GM12801 (cell line): ENCODE results near the gene FKBP2.

ENCODE experiments used
- TF ChIP-seq, protein P1 (sequence below): IDR thresholded peaks from one replicate; pipeline ENCODE4 v1.5.1; 2011; ENCODE audit warnings: control low read depth; ENCODE audit not compliant: insufficient read length; ENCODE audit errors: extremely low read depth

The FKBP2 gene

DNA sequence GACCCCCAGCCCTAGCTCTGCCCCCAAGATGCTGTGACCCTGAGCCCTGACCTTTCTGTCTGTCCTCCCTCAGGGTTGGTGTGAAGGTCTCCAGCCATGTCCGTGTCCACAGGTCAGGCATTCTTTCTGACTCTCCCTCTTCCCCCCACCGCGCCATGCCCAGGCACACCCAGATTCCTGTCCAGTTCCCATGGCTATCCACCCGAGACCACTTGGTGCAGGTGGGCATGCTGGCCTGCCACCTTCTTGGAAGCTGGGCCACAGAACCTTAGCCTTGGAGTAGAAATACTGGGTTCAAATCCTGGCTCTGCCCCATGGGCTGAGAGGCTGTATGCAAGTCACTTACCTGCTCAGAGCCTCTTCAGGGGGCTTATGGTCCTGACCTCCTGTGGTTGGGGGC, 8.1 kb downstream of the FKBP2 start:
- TF ChIP-seq, protein P1, sequence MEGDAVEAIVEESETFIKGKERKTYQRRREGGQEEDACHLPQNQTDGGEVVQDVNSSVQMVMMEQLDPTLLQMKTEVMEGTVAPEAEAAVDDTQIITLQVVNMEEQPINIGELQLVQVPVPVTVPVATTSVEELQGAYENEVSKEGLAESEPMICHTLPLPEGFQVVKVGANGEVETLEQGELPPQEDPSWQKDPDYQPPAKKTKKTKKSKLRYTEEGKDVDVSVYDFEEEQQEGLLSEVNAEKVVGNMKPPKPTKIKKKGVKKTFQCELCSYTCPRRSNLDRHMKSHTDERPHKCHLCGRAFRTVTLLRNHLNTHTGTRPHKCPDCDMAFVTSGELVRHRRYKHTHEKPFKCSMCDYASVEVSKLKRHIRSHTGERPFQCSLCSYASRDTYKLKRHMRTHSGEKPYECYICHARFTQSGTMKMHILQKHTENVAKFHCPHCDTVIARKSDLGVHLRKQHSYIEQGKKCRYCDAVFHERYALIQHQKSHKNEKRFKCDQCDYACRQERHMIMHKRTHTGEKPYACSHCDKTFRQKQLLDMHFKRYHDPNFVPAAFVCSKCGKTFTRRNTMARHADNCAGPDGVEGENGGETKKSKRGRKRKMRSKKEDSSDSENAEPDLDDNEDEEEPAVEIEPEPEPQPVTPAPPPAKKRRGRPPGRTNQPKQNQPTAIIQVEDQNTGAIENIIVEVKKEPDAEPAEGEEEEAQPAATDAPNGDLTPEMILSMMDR = no peak

DNA sequence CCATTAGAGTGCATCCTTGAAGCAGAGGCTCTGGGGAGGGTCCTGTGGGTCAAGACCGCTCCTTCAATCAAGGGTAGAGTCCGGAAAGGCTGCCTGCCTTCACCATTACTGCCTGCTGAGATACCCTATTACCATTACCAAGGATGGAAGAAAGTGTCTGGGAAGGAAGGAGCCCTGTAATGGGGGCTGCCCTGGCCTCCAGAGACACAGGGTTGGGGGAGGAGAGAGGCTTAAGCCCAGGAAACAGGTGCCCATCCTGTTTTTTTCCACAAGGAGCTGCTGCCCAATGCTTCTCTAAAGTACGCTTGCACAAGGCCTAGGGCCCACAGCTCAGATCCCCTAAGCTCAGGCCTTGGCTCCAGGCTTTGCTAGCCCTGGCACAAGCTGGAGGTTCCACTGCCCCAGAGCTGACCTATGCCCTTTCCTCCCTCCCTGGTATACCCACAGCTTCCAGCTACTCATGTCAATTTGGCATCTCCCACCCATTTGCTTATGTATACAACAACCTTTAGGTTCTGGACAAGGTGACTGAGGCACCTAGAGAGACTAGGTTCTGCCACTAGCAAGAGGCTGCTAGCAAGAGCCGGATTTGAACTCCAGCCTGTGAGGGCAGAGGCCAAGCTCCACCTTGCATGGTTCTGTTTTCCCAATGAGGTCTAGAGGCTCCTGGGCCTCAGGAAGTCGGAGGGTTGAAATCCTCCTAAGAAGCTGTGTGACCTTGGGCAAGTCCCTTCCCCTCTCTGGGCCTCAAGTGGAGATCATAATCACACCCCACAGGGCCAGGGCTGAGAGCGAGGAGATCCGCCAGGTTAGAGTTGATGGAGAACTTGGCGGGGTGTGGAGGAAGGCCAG, 8.9 kb downstream of the FKBP2 start:
- TF ChIP-seq, protein P1 = no peak

DNA sequence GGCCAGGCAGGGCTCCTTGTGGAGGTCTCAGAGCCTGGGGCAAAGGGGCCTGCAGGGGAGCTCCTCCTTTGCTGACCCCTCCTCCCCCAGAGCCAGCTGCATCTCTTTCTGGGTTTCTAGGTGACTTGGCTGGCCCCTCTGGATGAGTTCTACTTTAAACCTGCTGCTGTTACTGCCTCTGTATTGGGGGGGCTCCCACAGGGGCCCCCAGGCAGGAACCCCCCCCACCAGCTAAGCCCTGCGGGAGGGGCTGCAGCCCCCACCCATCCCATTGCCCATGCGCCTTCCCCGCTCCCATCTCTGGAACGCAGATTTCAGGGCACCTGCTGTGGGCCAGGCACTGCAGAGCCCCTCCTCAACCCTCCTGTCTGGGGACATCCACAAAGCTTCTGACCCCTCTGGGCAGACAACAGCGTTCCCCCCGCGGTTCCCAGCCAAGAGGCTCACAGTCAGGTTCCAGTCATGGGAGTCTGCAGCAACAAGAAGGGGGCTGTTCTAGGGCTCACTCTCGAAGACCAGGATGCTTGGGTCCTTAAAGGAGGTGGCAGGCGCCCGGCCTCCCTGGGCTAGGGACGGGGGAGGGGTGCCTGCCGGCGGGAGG, 9.6 kb downstream of the FKBP2 start:
- TF ChIP-seq, protein P1 = no peak

DNA sequence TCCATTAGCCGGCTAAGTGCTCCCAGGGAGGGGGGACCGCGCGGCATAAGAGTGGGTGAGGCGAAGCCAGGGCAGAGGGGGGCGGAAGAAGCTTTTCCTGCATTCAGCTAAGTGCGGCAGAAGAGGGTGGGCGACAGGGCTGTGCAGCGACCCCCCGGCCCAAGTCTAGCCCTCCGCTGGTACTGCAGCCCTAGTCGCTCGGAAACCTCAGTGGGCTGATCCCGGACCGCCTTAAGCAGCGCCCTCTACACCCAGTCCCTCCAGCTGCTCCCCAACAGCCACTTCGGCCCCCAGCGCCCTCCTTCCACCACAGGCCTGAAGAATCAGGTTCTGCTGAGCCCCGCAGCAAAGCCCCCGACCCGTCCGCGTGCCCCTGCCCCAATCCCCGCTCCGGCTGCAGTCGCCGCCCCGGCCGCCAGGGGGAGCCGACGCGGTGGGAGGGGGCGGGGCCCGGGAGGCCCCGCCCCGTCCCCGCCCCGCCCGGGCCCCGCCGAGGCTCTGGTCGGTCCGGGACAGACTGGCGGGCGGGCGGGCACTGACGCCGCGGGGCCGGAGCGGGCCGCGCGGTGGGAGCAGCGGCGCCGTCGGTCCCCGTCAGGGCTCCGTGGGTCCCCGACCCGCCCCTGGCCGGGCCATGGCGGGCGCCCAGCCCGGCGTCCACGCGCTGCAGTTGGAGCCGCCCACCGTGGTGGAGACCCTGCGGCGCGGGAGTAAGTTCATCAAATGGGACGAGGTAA, 10.3 kb downstream of the FKBP2 start, which contains the start of gene PLCB3:
Gene PLCB3, plus strand, starts transcription at position 515 of the 737 bp plus-strand sequence. Its CDS starts 120 bp downstream, at position 635.
- TF ChIP-seq, protein P1 = no peak

DNA sequence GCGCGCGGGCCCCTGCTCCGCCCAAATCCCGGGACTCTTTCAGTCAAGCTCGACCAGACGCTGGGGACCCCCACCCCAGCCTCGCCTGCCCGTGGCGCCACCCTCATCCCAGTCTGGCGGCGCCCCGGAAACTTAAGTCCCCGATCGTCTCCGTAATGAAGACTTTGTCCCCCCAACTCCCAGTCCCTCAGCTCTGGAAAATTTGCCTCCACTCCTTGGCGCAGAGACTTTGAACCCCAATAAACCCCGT, 10.8 kb downstream of the FKBP2 start:
- TF ChIP-seq, protein P1 = no peak

DNA sequence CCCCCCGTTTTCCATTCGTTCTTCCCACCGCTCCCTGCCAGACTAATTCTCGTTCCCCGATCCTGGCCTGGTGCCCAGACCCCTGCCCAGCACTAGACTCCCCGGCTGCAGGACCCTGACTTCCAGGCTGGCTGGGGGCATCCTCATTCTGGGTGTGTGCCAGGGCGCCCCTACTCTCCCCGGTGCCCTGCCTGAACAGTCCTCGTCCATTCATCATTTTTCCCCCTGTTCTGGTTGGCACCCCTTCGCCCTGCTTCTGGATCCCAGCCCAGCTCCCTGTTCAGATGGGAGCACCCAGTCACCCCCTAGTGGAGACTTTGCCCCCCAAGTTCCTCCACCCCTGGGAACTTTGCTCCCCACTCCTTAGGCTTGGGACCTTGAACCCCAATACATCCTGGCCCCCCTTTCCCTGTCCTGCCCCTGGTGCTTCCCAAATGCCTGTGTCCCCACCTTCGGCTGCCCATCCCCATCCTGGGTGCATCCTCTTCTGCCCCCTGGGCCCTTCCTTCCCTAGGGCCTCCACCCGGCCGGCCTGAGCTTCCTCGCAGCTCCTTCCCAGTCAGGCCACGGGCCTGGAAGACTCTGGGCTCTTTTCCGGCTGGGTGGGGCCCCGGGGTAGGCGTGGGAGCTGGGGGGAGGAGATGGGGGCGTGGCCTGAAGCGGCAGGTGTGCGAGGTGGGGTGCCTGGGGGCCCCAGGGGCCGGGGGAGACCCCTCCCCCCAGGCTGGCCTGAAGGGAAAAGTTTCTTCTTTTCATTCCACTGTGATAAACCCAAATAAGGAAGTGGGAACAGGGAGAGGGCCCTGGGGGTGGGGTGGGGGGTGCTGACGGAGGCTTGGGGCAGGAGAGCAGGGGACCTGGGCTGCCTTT, 11.3 kb downstream of the FKBP2 start:
- TF ChIP-seq, protein P1 = no peak
